Peyer's patch (tissue), 4 donors: ENCODE results near the gene PPFIA3.

Experiments used
- CTCF ChIP-seq, 6 experiments: fragments of 450-650 bp in 4 of 6; fragments of 200-600 bp in 2 of 6; sonication (generic) in 1 of 6; IDR thresholded peaks; one replicate each; pipeline ENCODE4 v1.5.1; 2017 to 2019; ENCODE audit warnings: antibody characterized with exemption in 6 of 6, mild to moderate bottlenecking in 3 of 6, moderate library complexity in 1 of 6
- POLR2A ChIP-seq, 2 donors: fragments of 450-650 bp; IDR thresholded peaks; one replicate each; pipeline ENCODE4 v1.5.1; 2017; ENCODE audit warnings: antibody characterized with exemption in 2 of 2, mild to moderate bottlenecking in 2 of 2, moderate library complexity in 2 of 2

- TF ChIP-seq CTCF (IDR thresholded peaks at IDR 0.05) (no peak), POLR2A (IDR thresholded peaks at IDR 0.05) (no peak)
Measured at GRCh38 chr19:49135686-49136085, 16.3 kb downstream of the PPFIA3 start.
